Femur (tissue), 1 donor: ENCODE data around the gene EFNA1.
"Not testable (repeated sequence)": the region's sequence is repeated elsewhere in the genome, so short reads cannot be mapped to it uniquely, and the experiment has no call there.

Experiments
- DNase-seq: peaks from one replicate; pipeline ENCODE4 v3.0.0-alpha.2; 2017

The EFNA1 gene

DNA sequence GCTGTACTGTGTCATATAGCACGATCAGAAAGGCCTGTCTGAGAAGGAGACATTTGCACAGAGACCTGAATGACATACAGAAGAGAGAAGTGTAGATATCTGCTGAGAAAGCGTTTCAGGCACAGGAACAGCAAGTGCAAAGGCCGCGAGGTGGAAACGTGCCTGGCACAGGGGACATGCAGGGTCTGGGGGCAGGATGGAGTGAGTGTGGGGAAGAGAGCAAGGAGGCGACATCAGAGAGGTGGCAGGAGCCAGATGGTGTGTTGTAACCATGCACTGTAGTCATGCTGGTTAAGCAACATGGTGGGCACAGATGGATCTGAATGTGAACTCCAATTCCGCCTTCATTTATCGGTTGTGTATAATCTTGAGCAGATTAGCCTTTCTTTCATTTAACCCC lies 32.5 kb downstream of the EFNA1 start:
- no peak for DNase-seq

DNA sequence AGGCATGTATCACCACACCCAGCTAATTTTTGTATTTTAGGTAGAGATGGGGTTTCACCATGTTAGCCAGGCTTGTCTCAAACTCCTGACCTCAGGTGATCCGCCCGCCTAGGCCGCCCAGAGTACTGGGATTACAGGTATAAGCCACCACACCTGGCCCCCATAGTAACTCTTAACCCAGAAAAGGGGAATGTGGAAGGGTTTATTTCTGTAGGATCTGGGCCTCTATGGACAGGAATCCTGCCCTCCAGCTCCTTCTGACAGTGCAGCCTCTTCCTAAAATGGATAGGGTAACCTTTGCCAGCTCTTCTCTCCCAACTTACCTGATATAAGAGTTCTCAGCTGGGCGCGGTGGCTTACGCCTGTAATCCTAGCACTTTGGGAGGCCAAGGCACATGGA lies 35.0 kb downstream of the EFNA1 start:
- not testable (repeated sequence) for DNase-seq

- not testable (repeated sequence) for DNase-seq
Observed at GRCh38 chr1:155163785-155164184, 36.1 kb downstream of the EFNA1 start.

GRCh38 chr1:155164625-155165024 lies 36.9 kb downstream of the EFNA1 start:
- not testable (repeated sequence) for DNase-seq

GRCh38 chr1:155166051-155166470 lies 38.4 kb downstream of the EFNA1 start:
- peak; percentile 33 for DNase-seq

GRCh38 chr1:155166471-155167165 lies 38.9 kb downstream of the EFNA1 start:
- peak; percentile 77 for DNase-seq

DNA sequence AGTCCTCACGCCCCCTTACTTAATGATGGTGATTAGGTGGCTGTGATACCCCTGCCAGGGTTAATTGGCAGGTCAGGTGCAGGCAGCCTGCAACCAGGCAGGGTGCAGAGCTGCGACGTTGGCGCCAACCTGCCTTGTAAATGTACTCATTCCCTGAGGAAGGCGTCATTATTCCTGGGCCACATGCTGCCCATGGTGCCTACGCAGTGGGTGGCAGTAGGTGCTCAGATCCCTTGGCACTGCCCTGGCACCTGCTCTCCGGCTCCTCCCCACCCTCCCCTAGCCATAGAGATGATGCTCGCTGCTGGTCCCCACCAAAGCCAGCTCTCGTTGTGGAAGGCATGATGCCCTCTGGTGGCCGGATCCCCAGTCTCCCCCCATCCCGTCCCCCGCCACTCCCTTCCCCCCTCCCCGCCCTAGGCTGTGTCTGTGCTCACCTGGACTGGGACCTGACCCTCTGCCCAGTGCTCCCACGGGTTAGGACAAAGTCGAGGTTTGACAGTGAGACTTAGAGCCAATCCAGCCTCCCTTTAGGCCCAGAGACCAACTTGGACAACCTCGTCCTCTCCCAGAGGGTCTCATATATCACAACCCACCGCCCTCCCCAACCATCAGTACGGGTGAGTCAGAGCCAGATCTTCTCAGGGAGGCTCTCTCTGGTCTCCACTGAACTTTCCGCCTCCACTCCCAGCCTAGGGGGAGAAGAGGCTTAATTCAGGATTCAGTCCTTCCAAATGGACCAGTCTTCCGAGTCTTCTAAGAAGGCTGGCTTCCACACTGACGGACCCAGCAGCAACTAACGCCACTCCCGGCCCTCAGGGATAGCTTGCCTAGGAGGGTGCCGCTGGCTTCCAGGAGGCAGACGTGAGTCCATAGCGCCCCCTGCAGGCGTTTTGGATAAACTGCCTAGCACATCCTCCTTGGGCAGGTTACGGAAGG lies 39.8 kb downstream of the EFNA1 start:
- peak; percentile 87 for DNase-seq

DNA sequence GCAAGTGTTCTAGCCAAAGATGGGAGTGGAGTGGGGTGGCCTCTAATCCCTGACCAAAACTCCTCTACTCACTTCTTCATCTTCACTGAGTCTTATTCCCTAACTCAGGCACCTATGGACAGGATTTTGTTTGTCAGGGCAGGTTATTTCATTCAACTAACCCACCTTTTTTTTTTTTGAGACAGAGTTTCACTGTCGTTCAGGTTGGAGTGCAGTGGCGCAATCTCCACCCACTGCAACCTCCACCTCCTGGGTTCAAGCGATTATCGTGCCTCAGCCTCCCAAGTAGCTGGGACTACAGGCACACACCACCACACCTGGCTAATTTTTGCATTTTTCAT lies 40.4 kb downstream of the EFNA1 start:
- not testable (repeated sequence) for DNase-seq

GRCh38 chr1:155168456-155169210 lies 41.0 kb downstream of the EFNA1 start:
- DNase-seq = no peak

DNA sequence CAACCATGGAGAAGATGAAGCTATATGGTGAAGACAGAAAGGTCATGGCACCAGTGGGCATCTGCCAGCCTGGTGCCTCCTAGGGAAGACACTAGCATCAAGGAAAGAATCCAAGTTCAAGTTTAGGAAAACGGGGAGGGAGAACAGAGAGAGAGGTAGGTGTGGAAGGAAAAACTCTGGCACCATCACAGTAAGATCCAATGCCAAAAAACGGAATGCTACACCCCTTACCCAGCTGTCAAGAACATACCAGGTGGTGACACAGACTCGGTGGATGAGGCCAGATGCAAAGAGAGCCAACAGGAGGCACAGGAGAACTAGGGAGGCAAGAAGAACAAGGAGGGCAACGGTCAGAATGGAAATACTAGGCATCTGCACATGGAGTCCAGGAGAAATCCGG lies 41.9 kb downstream of the EFNA1 start:
- DNase-seq = no peak

DNA sequence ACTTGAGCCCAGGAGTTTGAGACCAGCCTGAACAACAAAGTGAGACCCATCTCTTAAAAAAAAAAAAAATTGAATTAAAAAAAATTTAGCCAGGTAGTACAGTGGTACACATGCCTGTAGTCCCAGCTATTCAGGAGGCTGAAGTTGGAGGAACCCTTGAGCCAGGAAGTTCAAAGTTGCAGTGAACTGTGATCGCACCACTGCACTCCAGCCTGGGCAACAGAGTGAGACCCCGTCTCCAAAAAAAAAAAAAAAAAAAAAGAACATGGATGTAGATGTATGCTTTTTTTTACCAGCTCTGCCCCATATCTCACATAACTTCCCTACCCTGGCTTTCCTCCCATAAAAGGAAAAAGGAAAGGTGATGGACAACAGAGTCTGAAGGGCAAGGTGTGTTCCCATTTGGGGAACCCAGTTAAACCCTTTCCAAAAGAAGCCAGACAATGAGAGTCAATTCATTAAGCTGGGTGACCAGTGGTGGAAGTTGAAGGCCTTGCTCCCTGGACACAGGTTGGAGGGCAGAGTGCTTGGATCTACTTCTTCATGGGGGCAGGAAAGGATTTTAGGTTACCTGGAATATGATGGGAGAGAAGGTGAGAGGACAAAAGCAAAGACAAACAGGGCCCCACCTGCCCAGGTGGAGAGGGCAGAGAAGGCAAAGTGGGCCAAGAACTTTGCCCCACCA lies 42.6 kb downstream of the EFNA1 start:
- DNase-seq = no peak

DNA sequence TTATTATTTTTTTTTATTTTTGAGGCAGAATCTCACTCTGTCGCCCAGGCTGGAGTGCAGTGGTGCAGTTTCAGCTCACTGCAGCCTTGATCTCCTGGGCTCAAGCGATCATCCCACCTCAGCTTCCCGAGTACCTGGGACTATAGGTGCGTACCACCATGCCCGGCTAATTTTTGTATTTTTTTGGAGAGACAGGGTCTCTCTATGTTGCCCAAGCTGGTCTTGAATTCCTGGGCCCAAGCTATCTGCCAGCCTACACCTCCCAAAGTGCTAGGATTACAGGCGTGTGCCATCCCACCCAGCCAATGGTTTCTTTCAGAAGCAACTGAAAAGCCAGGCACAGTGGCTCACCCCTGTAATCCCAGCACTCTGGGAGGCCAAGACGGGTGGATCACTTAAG lies 43.1 kb downstream of the EFNA1 start:
- DNase-seq = no peak

DNA sequence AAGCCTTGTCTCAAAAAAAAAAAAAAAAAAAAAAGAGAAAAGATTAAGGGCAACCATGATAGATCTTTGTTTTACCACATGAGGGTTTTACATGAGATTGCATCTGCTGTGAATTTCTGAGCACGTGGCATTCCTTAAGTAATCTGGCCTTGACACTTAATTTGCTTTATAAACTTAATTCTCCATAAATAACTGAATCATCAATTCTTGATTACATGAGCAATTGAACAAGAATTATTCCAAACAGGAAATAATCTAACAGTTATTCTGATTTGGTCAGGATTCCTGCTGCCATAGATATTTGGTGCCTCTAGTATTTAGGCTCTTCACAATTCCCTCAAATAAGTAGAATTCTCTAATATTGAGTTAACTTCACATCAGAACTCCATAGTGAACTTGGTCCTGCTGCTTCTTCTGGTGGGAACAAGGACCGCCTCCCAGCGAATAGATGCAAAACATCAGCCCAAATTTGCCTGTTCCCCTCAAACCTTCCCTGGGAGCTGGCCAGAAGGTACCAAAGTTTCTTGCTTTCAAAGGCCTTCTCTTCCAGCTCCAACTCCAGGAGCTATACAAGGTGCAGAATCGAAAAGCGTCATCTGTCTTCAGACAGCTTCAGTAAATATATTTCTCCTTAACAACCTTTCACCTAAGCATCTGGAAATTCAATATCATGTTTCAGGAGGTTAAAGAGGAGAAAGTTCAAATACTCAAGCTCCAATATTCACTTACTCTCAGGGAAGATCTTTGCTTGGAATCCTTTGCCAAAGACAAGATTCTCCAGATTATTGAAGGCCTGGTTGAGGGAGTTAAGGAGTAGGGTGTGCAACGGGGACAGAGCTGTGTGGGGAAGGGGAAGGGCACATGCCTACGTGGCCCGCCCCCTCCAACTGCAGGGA lies 44.4 kb downstream of the EFNA1 start:
- no peak for DNase-seq

DNA sequence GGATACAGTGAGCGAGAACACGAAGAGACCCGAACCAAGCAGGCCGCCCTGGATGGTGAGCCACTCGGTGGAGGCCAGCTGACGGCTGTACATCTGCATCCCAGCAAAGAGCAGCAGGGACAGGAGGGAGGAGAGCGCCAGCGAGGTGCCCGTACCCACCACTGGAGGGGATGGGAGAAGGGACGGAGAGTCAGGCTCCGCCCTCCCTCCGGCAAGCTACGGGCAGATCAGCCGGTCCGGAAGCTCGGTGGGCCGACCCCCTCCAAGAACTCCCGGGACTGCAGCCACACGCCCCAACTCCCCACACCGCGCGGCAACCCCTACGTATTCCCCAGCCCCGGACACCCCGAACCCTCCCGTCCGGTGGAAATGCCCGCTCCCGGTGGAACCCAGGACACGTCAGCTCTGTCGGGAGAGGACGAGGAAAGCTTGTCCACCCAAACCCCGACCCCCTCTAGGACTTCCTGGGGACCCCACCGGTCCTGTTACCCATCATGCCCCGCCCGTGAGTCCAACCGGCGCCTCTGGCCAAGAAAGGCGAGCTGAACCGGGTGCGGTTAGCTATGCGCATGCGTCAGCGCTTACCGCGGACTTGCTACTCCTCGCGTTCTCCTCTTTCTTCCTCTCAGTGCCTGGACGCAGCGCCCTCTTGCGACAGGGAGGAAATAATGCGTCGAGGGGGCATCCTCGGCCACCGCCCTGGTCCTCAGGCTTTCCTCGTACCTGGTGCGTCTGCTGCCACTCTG lies 45.2 kb downstream of the EFNA1 start, which contains the start of gene KRTCAP2:
KRTCAP2 (minus strand) TSS at position 573 of the 746 bp plus-strand sequence; CDS start at position 493, 80 bp downstream.
- DNase-seq = peak; percentile 97

- peak; percentile 53 for DNase-seq
Observed at GRCh38 chr1:155173478-155174323, 46.0 kb downstream of the EFNA1 start, which contains the start of gene TRIM46. TRIM46 (plus strand) TSS chr1:155173849; CDS start chr1:155173967, 118 bp downstream.

DNA sequence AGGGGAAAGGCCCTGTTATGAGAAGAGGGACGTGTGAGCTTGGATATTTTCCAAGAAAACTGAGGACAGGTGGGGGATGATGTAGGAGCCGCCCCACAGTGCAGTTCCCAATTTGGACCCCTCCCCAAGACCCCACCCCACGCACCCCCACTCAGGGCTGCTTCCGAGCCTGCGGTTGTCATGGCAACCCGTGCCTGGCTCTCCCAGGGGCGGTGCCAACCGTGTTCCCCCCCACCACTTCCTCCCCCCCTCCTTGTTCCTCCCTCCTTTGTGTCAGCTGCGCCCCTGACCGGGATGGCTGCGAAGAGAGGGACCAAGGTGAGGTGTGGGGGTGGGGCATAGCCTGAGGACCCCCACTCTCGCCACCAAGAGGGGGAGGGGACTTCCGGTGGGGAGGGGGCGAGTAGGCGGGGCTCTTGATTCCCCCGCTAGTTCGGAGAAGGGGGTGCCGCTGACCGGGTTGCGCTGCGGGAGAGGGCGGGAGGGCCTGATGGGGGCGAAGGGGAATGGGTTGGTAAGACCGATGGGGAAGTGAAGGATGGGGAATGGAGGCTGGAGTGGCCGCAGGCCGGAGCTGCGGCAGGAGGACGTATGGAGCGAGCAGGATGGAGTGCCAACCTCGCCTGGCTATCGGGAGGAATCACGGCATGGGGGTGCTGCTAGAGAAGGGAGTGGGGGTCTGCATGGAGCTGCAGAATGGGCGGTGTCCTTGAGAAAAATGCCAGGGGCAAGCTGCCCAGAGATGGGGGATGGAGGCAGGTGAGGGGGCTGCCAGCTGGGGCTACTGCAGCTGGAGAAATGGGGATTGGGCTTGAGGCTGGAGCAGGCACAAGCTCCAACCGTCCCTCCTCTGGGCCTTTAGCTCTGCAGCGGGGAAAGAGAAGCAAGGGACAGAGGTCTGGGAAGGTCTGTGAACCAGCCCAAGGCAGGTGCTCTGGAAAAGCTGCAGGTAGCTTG lies 46.9 kb downstream of the EFNA1 start:
- DNase-seq = peak; percentile 45

DNA sequence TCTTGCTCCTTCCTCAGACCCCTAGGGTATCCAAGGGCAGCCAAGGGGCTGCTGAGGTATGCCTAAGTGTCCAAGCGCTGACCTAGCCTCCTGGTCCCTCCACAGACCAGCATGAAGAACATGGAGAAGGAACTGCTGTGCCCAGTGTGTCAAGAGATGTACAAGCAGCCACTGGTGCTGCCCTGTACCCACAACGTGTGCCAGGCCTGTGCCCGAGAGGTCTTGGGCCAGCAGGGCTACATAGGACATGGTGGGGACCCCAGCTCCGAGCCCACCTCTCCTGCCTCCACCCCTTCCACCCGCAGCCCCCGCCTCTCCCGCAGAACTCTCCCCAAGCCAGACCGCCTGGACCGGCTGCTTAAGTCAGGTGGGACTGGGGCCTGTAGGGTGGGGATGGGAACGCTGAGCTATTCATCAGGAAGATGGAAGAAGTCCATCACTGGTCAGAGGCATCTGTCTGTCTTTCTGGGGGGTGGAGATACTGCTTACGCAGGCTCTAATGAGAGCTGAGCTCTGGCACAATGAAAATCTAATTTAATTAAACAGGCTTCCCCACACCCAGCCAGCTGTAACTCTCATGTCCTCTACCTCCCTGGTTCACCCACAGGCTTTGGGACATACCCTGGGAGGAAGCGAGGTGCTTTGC lies 47.7 kb downstream of the EFNA1 start:
- no peak for DNase-seq

GRCh38 chr1:155175927-155176371 lies 48.3 kb downstream of the EFNA1 start:
- DNase-seq = peak; percentile 23
